ENCODE measurements around the gene HMGCLL1.

Gene HMGCLL1

GRCh38 chr6:55543633-55544309 is 35.2 kb downstream of the HMGCLL1 start:
- no peak overlapping the region for H3K4me3 ChIP-seq (ENCODE audit: low read depth, low read length)
- DNase-seq (ENCODE audit: low read depth), result no peak
- peak; percentile 18 for TF ChIP-seq CTCF (IDR thresholded peaks at IDR 0.05; ENCODE audit: low read depth, low read length, missing control alignments)
- in situ Hi-C loops (cut with HindIII; ENCODE audit: low sequenced_read_pairs), result no loop called here

- in situ Hi-C loops (cut with HindIII; ENCODE audit: low sequenced_read_pairs), result no loop called here
- TF ChIP-seq CTCF (IDR thresholded peaks at IDR 0.05; ENCODE audit: low read depth, low read length, missing control alignments), result no peak
- DNase-seq (ENCODE audit: low read depth), result no peak
- H3K4me3 ChIP-seq (ENCODE audit: low read depth, low read length), result no peak overlapping the region
These were observed 38.0 kb downstream of the HMGCLL1 start for GRCh38 chr6:55541024-55541423.

GRCh38 chr6:55536391-55536956 is 42.5 kb downstream of the HMGCLL1 start:
- no peak overlapping the region for H3K4me3 ChIP-seq (ENCODE audit: low read depth, low read length)
- in situ Hi-C loops (cut with HindIII; ENCODE audit: low sequenced_read_pairs), result no loop called here
- no peak for TF ChIP-seq CTCF (IDR thresholded peaks at IDR 0.05; ENCODE audit: low read depth, low read length, missing control alignments)
- no peak for DNase-seq (ENCODE audit: low read depth)

GRCh38 chr6:55531496-55531895 is 47.5 kb downstream of the HMGCLL1 start:
- TF ChIP-seq CTCF (IDR thresholded peaks at IDR 0.05; ENCODE audit: low read depth, low read length, missing control alignments), result no peak
- no peak overlapping the region for H3K4me3 ChIP-seq (ENCODE audit: low read depth, low read length)
- in situ Hi-C loops (cut with HindIII; ENCODE audit: low sequenced_read_pairs), result no loop called here
- no peak for DNase-seq (ENCODE audit: low read depth)

- no peak for TF ChIP-seq CTCF (IDR thresholded peaks at IDR 0.05; ENCODE audit: low read depth, low read length, missing control alignments)
- in situ Hi-C loops (cut with HindIII; ENCODE audit: low sequenced_read_pairs), result no loop called here
- H3K4me3 ChIP-seq (ENCODE audit: low read depth, low read length), result no peak overlapping the region
- DNase-seq (ENCODE audit: low read depth), result no peak
These were observed 48.1 kb downstream of the HMGCLL1 start for GRCh38 chr6:55530931-55531330.

GRCh38 chr6:55528624-55529023 is 50.4 kb downstream of the HMGCLL1 start:
- peak; percentile 25 for TF ChIP-seq CTCF (IDR thresholded peaks at IDR 0.05; ENCODE audit: low read depth, low read length, missing control alignments)
- in situ Hi-C loops (cut with HindIII; ENCODE audit: low sequenced_read_pairs), result no loop called here
- no peak overlapping the region for H3K4me3 ChIP-seq (ENCODE audit: low read depth, low read length)
- no peak for DNase-seq (ENCODE audit: low read depth)
